Trophoblast cell (in vitro differentiated cells and primary cell): ENCODE results near the gene BPHL.

Experiments used
- DNase-seq, 2 donors: peaks; one replicate each; pipeline ENCODE4 v3.0.0-alpha.2; 2016
- H2AFZ ChIP-seq: 2 replicates; pipeline ENCODE4 v1.6.1; 2013; ENCODE audit warnings: low read length, moderate library complexity, mild to moderate bottlenecking; ENCODE audit not compliant: insufficient read depth, poor library complexity
- H2AK5ac ChIP-seq: 2 replicates; pipeline ENCODE4 v1.6.1; 2013; ENCODE audit warnings: mild to moderate bottlenecking, low read length
- H2BK120ac ChIP-seq: 2 replicates; pipeline ENCODE4 v1.6.1; 2013; ENCODE audit warnings: low read length, mild to moderate bottlenecking, moderate library complexity; ENCODE audit not compliant: insufficient read depth, poor library complexity
- H2BK12ac ChIP-seq: 2 replicates; pipeline ENCODE4 v1.6.1; 2013; ENCODE audit warnings: mild to moderate bottlenecking, low read length, moderate library complexity
- H2BK5ac ChIP-seq: 2 replicates; pipeline ENCODE4 v1.6.1; 2013; ENCODE audit warnings: low read length, low read depth, moderate library complexity, mild to moderate bottlenecking; ENCODE audit not compliant: poor library complexity
- H3K14ac ChIP-seq: 2 replicates; pipeline ENCODE4 v1.6.1; 2013; ENCODE audit warnings: mild to moderate bottlenecking, low read length
- H3K18ac ChIP-seq: 2 replicates; pipeline ENCODE4 v1.6.1; 2013; ENCODE audit warnings: mild to moderate bottlenecking, low read length
- H3K23ac ChIP-seq: 2 replicates; pipeline ENCODE4 v1.6.1; 2013; ENCODE audit warnings: low read length
- H3K27ac ChIP-seq: 2 replicates; pipeline ENCODE4 v1.5.1; 2013; ENCODE audit warnings: low read depth, mild to moderate bottlenecking, inconsistent platforms, low read length, moderate library complexity
- H3K27me3 ChIP-seq: 2 replicates; pipeline ENCODE4 v1.6.1; 2013; ENCODE audit warnings: inconsistent platforms, mild to moderate bottlenecking, low read length, moderate library complexity; ENCODE audit not compliant: insufficient read depth
- H3K36me3 ChIP-seq, 2 experiments: 1 replicate in 1 of 2; 2 replicates in 1 of 2; pipeline ENCODE4 v1.6.1; 2013; ENCODE audit warnings: low read length in 2 of 2, mild to moderate bottlenecking in 2 of 2, moderate library complexity in 1 of 2; ENCODE audit not compliant: insufficient read depth in 2 of 2, control insufficient read depth in 1 of 2
- H3K4ac ChIP-seq: 2 replicates; pipeline ENCODE4 v1.6.1; 2013; ENCODE audit warnings: low read depth, mild to moderate bottlenecking, low read length, moderate library complexity
- H3K4me1 ChIP-seq, 2 experiments: 1 replicate in 1 of 2; 2 replicates in 1 of 2; pipeline ENCODE4 v1.6.1; 2013; ENCODE audit warnings: low read length in 2 of 2, mild to moderate bottlenecking in 2 of 2, moderate library complexity in 1 of 2; ENCODE audit not compliant: insufficient read depth in 2 of 2, control insufficient read depth in 1 of 2
- H3K4me2 ChIP-seq: 2 replicates; pipeline ENCODE4 v1.6.1; 2013; ENCODE audit warnings: inconsistent platforms, mild to moderate bottlenecking, low read length, moderate library complexity
- H3K4me3 ChIP-seq: 2 replicates; pipeline ENCODE4 v1.5.1; 2013; ENCODE audit warnings: mild to moderate bottlenecking, low read depth, low read length, inconsistent platforms
- H3K79me1 ChIP-seq: one replicate; pipeline ENCODE4 v1.6.1; 2013; ENCODE audit warnings: low read length
- H3K79me2 ChIP-seq: 2 replicates; pipeline ENCODE4 v1.6.1; 2013; ENCODE audit warnings: low read length, mild to moderate bottlenecking; ENCODE audit not compliant: control insufficient read depth, insufficient read depth, poor library complexity
- H3K9ac ChIP-seq: 2 replicates; pipeline ENCODE4 v1.6.1; 2013; ENCODE audit warnings: mild to moderate bottlenecking, low read length
- H3K9me3 ChIP-seq: 2 replicates; pipeline ENCODE4 v1.6.1; 2013; ENCODE audit warnings: low read depth, mild to moderate bottlenecking, control low read depth, inconsistent platforms, low read length; ENCODE audit not compliant: insufficient read depth
- H4K12ac ChIP-seq: 2 replicates; pipeline ENCODE4 v1.6.1; 2013; ENCODE audit warnings: low read depth, mild to moderate bottlenecking, low read length, moderate library complexity
- H4K8ac ChIP-seq: 2 replicates; pipeline ENCODE4 v1.6.1; 2013; ENCODE audit warnings: low read depth, mild to moderate bottlenecking, low read length, moderate library complexity
- H4K91ac ChIP-seq: one replicate; pipeline ENCODE4 v1.6.1; 2013; ENCODE audit warnings: low read depth, mild to moderate bottlenecking, low read length, moderate library complexity
- WGBS: extraction: QIAGEN DNeasy Blood & Tissue Kit; methylation state at CpG from one replicate; pipeline ENCODE4 v1.1.7; 2013; ENCODE audit warnings: missing lambda C conversion rate; ENCODE audit not compliant: insufficient read length, insufficient coverage; ENCODE audit errors: extremely low coverage; 5-methylcytosine and 5-hydroxymethylcytosine counted together

Gene BPHL

DNA sequence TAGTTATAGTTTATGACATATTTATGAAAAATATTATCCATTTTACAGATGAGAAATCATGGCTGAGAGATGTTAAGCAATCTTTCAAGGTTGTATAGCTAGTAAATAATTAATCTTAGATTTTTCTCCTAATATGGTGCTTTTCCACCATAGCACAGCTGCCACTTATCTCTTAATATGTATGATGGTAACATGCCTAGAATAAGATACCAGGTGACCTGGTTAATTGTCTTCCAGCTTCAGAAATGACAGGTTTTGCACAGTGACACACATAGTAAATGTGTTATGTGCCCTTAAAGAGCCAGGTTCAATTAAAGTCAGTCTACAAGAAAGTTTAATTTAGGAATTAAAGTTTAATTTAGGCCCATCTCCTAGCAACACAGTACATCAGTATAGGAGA is 24.0 kb downstream of the BPHL start:
- Histone ChIP-seq H4K8ac (no peak overlapping the region), H3K14ac (no peak overlapping the region), H2AK5ac (no peak overlapping the region), H2AFZ (no peak overlapping the region), H3K4me1 (no peaks in the 10 kb centered on the region), H3K27ac (no peak overlapping the region), H2BK5ac (no peak overlapping the region), H3K4ac (no peak overlapping the region), H3K9me3 (no peaks in the 10 kb centered on the region), H3K9ac (no peak overlapping the region), H3K27me3 (no peaks in the 10 kb centered on the region), H3K79me1 (no peaks in the 10 kb centered on the region), H2BK120ac (no peak overlapping the region), H3K23ac (no peak overlapping the region), H4K12ac (no peak overlapping the region), H3K36me3 (peaks cover 19 to 25% of the 10 kb centered on the region in 2 experiments), H3K79me2 (no peaks in the 10 kb centered on the region), H2BK12ac (no peak overlapping the region), H3K4me2 (no peak overlapping the region), H4K91ac (no peak overlapping the region), H3K18ac (no peak overlapping the region), H3K4me3 (no peak overlapping the region)
- no peak for DNase-seq

DNA sequence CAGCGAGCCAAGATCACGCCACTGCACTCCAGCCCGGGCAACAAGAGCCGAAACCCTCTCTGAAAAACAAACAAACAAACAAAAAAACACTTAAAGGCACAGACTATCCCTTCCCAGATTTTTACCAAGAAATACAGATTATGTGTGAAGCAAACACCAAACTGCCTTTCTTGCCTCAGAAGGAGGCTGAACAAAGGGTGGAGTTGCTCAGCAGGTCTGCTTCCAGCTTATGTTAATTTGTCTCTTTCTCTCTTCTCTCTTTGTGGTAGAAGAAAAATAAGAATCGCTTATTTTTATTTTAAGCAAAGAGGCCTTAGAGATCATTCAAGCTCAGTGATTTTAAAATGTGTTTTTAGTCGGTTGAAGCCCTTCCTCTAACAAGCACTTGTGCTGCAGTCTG is 24.6 kb downstream of the BPHL start:
- Histone ChIP-seq H2BK5ac (no peak overlapping the region), H3K79me1 (no peaks in the 10 kb centered on the region), H4K8ac (no peak overlapping the region), H3K4me1 (no peaks in the 10 kb centered on the region), H4K12ac (no peak overlapping the region), H2BK120ac (no peak overlapping the region), H3K27me3 (no peaks in the 10 kb centered on the region), H3K27ac (no peak overlapping the region), H3K9ac (no peak overlapping the region), H3K14ac (no peak overlapping the region), H3K36me3 (peaks cover 22 to 27% of the 10 kb centered on the region in 2 experiments), H4K91ac (no peak overlapping the region), H3K9me3 (peaks cover 5% of the 10 kb centered on the region), H3K4me3 (no peak overlapping the region), H2AK5ac (no peak overlapping the region), H2BK12ac (no peak overlapping the region), H2AFZ (no peak overlapping the region), H3K23ac (no peak overlapping the region), H3K79me2 (no peaks in the 10 kb centered on the region), H3K18ac (no peak overlapping the region), H3K4me2 (no peak overlapping the region), H3K4ac (no peak overlapping the region)
- no CpG with 5 or more reads among the region's 6 CpGs for WGBS
- no peak for DNase-seq

DNA sequence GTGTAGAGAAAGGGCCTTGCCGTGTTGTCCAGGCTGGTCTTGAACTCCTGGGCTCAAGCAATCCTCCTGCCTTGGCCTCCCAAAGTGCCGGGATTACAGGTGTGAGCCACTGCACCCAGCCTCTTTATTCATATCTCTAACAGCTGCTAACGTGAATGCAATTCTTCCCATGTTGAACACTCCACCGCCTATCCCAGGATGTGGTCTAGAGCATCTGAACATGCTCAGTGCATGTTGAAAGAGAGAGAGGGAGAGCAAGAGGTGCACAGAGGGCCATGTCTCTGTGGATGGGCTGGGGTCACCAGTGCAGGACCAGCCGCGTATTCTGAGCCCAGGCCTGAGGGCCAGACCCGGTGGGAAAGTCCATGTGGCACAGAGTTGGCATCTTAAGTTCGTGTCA is 26.1 kb downstream of the BPHL start:
- Histone ChIP-seq H4K8ac (no peak overlapping the region), H3K4me2 (no peak overlapping the region), H3K4me3 (no peak overlapping the region), H4K91ac (no peak overlapping the region), H2BK120ac (no peak overlapping the region), H3K23ac (no peak overlapping the region), H2BK5ac (no peak overlapping the region), H3K18ac (no peak overlapping the region), H3K9ac (no peak overlapping the region), H3K27me3 (no peaks in the 10 kb centered on the region), H3K36me3 (peaks cover 22 to 33% of the 10 kb centered on the region in 2 experiments), H2BK12ac (no peak overlapping the region), H3K9me3 (peaks cover 7% of the 10 kb centered on the region), H3K79me2 (no peaks in the 10 kb centered on the region), H3K27ac (no peak overlapping the region), H2AFZ (no peak overlapping the region), H2AK5ac (no peak overlapping the region), H3K14ac (no peak overlapping the region), H3K4me1 (no peaks in the 10 kb centered on the region), H4K12ac (no peak overlapping the region), H3K4ac (no peak overlapping the region), H3K79me1 (no peaks in the 10 kb centered on the region)
- no peak for DNase-seq
- WGBS: no CpG with 5 or more reads among the region's 8 CpGs

DNA sequence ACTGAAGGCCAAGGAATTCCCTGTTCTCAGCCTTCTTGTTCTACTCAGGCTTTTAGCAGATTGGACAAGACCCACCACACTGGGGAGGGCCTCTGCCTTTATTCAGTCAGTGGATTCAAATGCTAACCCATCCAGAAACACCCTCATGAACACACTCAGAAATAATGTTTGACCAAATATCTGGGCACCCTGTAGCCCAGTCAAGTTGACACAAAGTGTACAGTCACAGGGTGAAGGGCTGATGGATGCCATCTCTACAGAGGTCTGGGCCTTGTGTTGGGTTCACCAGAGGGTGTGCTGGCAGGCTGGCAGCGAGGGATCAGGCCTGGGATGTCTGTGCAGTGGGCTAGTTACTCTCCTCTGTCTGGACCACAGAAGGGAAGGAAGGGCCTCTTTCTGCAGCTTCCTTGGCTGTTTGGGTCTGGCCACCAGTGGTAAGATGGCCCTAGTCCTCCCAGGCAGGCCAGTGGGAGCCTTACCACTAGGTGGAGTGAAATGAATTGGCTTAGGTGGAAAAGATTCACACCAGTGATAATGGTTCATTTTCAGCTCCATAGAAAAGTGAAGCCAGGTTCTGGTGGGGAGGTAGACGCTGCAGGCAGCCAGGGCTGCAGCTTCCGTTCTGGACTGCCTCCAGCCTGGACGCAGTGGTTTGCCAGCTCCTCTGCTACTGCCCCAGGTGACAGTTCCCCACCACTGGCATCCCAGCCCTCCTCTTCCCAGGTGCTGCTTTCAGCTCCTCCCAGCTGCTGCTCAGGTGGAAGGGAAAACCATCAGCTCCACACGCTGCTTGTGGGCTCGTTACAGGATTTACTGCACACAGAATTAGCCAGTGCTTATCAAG is 29.6 kb downstream of the BPHL start:
- no peak overlapping the region for H4K12ac ChIP-seq
- WGBS: no CpG with 5 or more reads among the region's 6 CpGs

More for the DNA sequence above, 29.6 kb downstream of the BPHL start:
- Histone ChIP-seq H2BK120ac (no peak overlapping the region), H3K4me1 (no peaks in the 10 kb centered on the region), H3K79me1 (no peaks in the 10 kb centered on the region), H3K4ac (no peak overlapping the region), H4K8ac (no peak overlapping the region), H3K9ac (no peak overlapping the region), H3K36me3 (peaks cover 22 to 32% of the 10 kb centered on the region in 2 experiments), H3K9me3 (peaks cover 7% of the 10 kb centered on the region), H3K14ac (no peak overlapping the region), H2BK5ac (no peak overlapping the region), H2AFZ (no peak overlapping the region), H4K91ac (no peak overlapping the region), H3K27ac (no peak overlapping the region), H3K18ac (no peak overlapping the region), H3K27me3 (no peaks in the 10 kb centered on the region), H3K4me2 (no peak overlapping the region), H2AK5ac (no peak overlapping the region), H3K4me3 (no peak overlapping the region), H3K79me2 (no peaks in the 10 kb centered on the region), H2BK12ac (no peak overlapping the region), H3K23ac (no peak overlapping the region)
- peak in 1 of 2 donors; percentile 31 for DNase-seq
